Heart left ventricle (tissue), 16 donors: ENCODE measurements around the gene MTUS2. TPM values are rescaled to one million over a fixed set of nuclear protein-coding genes. Genes with fewer than 3 reads are reported as not detected.

Source experiments
- ATAC-seq, 4 donors: fragments of 200-7000 bp; cut with Tn5 transposase; one replicate each; pipeline ENCODE4 v1.9.1; 2020 to 2022; ENCODE audit warnings: moderate library complexity in 4 of 4, mild to moderate bottlenecking in 3 of 4, moderate number of reproducible peaks in 1 of 4
- DNase-seq, 5 donors: peaks; one replicate each; pipeline ENCODE4 v3.0.0-alpha.2; 2020
- H3K27ac ChIP-seq, 12 donors: fragments of 200-600 bp; sonication (generic) in 4 of 12; one replicate each; pipeline versions ENCODE4 v1.5.0 to v1.8.0; 2016 to 2022; ENCODE audit warnings: mild to moderate bottlenecking in 2 of 12
- H3K27me3 ChIP-seq, 9 donors: fragments of 200-600 bp; sonication (generic) in 2 of 9; one replicate each; pipeline versions ENCODE4 v1.5.1 to v1.8.0; 2016 to 2022; ENCODE audit warnings: mild to moderate bottlenecking in 3 of 9
- H3K36me3 ChIP-seq, 9 donors: fragments of 200-600 bp; sonication (generic) in 2 of 9; one replicate each; pipeline versions ENCODE4 v1.5.0 to v1.8.0; 2018 to 2022; ENCODE audit warnings: mild to moderate bottlenecking in 2 of 9
- H3K4me1 ChIP-seq, 12 donors: fragments of 200-600 bp; sonication (generic) in 4 of 12; one replicate each; pipeline versions ENCODE4 v1.5.0 to v1.8.0; 2016 to 2022; ENCODE audit warnings: mild to moderate bottlenecking in 3 of 12
- H3K4me3 ChIP-seq, 12 donors: fragments of 200-600 bp; sonication (generic) in 4 of 12; one replicate each; pipeline versions ENCODE4 v1.5.0 to v1.8.0; 2017 to 2022; ENCODE audit warnings: mild to moderate bottlenecking in 9 of 12, moderate library complexity in 4 of 12
- H3K9me3 ChIP-seq, 12 donors: fragments of 200-600 bp; sonication (generic) in 4 of 12; one replicate each; pipeline versions ENCODE4 v1.5.0 to v1.8.0; 2016 to 2022; ENCODE audit warnings: mild to moderate bottlenecking in 1 of 12
- POLR2A ChIP-seq, 2 donors: fragments of 450-650 bp; IDR thresholded peaks; one replicate each; pipeline ENCODE4 v1.6.1; 2017; ENCODE audit warnings: antibody characterized with exemption in 2 of 2, mild to moderate bottlenecking in 2 of 2, moderate library complexity in 2 of 2
- WGBS, 4 donors: extraction: QIAGEN DNeasy Blood & Tissue Kit in 2 of 4; methylation state at CpG; one replicate each; pipeline versions ENCODE4 v1.1.5 to v1.1.7; 2013 to 2018; 5-methylcytosine and 5-hydroxymethylcytosine counted together
- intact Hi-C, 10 donors: fragments of 100-400 bp; cut with DNase I; formaldehyde crosslinking; loops; one replicate each; pipeline versions ENCODE4 v1.11.1 to v1.14.2; 2022
- polyA plus RNA-seq, 2 donors: library from polyadenylated mRNA; stranded (reverse); fragments of 200-250 nt; gene quantifications; one replicate each; pipeline ENCODE4 v1.2.3, GENCODE V29; 2013
- total RNA-seq, 9 donors: library from RNA; depleted of rRNA in 2 of 9; stranded (reverse); fragments of >200 nt in 2 of 9; fragmentation: NEBNext Ultra II Directional in 3 of 9; extraction: Animal tissue kit (Norgen Biotek cat#: 25700) in 3 of 9; gene quantifications; one replicate each; pipeline versions ENCODE4 v1.1.0 to v1.2.4, GENCODE V29; 2016 to 2023
- TF ChIP-seq, protein P1 (sequence below), 12 donors: fragments of 200-600 bp; sonication (generic) in 4 of 12; IDR thresholded peaks; one replicate each; pipeline versions ENCODE4 v1.5.0 to v1.8.0; 2018 to 2022; ENCODE audit warnings: antibody characterized with exemption in 12 of 12, mild to moderate bottlenecking in 5 of 12
- donor health status: ischemic (EF 13 %, LVEDD 7.1; RV severe dilation, severe dysfunction).
- donor health status: healthy with polysubstance abuse.
- donor health status: DM: no; HTN: yes; CAD: no.
- donor health status: DM: no; HTN: no; CAD: no.
- donor health status: ischemic (EF 25% LVEDD 6.9; RV normal size, moderate dysfunction).
- donor health status: ischemic (EF 25% LVEDD 5.7; RV mildly dilated, moderate dysfunction).
- donor health status: healthy.
- donor health status: DM: yes; HTN: yes; CAD: no.
- donor health status: ischemic (EF 35%, LVEDD 5.7; RV mildly dilated, moderate dysfunction).
- donor health status: nonischemic (EF 11% LVEDD 7.7; RV severe dilation, severe dysfunction).
- donor health status: DM: yes; HTN: yes; CAD: no.
- donor health status: PGD.
- donor health status: ischemic (EF 29% LVEDD 5.4; RV normal size, mild dysfunction).
- donor health status: nonischemic (EF 23%, LVEDD 6.1; RV moderate dilation, normal function).

Gene MTUS2
- total and polyA plus RNA-seq, 11 donors: 28.7 to 174 (median 67.9) TPM

DNA sequence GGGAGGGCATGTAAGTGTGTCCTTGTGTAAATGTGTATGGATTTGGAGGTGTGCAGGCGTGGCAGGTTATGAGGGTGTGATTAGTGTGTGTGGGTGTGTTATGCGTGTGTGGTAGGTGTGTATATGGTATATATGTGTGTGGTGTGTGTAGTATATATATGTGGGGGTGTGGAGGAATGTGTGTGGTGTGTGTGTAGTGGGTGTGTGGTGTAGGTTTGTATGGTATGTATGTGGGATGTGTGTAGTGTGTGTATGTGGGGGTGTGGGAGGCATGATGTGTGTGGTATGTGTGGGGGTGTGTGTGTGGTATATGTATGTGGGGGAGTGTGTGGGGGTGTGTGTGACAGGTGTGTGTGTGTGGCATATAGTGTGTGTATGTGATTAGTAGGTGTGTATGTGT lies 671.1 kb downstream of the MTUS2 start:
- Histone ChIP-seq H3K4me1 (peaks cover 0 to 9% (median 2%) of the 10 kb centered on the region in 12 donors), H3K9me3 (no peaks in the 10 kb centered on the region), H3K27ac (no peak overlapping the region), H3K27me3 (peaks cover 0 to 6% (median 0%) of the 10 kb centered on the region in 9 donors), H3K4me3 (no peak overlapping the region), H3K36me3 (peaks cover 0 to 41% (median 0%) of the 10 kb centered on the region in 9 donors)
- DNase-seq: no peak
- TF ChIP-seq, protein P1, sequence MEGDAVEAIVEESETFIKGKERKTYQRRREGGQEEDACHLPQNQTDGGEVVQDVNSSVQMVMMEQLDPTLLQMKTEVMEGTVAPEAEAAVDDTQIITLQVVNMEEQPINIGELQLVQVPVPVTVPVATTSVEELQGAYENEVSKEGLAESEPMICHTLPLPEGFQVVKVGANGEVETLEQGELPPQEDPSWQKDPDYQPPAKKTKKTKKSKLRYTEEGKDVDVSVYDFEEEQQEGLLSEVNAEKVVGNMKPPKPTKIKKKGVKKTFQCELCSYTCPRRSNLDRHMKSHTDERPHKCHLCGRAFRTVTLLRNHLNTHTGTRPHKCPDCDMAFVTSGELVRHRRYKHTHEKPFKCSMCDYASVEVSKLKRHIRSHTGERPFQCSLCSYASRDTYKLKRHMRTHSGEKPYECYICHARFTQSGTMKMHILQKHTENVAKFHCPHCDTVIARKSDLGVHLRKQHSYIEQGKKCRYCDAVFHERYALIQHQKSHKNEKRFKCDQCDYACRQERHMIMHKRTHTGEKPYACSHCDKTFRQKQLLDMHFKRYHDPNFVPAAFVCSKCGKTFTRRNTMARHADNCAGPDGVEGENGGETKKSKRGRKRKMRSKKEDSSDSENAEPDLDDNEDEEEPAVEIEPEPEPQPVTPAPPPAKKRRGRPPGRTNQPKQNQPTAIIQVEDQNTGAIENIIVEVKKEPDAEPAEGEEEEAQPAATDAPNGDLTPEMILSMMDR (IDR thresholded peaks at IDR 0.05): no peak
- no peak for TF ChIP-seq POLR2A (IDR thresholded peaks at IDR 0.05)
- ATAC-seq: no peak
- intact Hi-C loops: no loop called here
- 48 to 78% (median 61%) methylated on average over 2 of the region's 2 CpGs for WGBS, 4 donors

DNA sequence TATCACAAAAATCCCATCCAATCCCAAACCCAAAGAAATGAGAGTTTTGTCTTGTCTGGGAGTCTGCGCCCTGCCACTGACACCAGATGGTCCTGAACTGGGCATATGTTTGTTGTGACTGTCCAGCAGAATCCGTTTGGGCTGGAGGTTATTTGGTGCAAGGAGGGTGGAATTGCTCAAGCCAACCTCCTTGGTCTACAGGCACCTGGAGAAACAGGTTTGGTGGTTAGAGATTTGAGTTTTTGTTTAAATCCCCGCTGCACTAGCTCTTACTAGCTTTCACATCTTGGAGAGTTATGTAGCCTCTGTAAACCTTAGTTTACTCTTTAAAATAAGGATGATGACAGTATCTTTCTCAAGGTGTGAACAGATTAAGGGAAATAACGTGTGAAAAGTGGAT lies 673.7 kb downstream of the MTUS2 start:
- intact Hi-C loops: no loop called here
- ATAC-seq (no peak), DNase-seq (no peak)
- no peak overlapping the region for H3K27ac ChIP-seq
- no peaks in the 10 kb centered on the region for H3K9me3 ChIP-seq
- TF ChIP-seq POLR2A (IDR thresholded peaks at IDR 0.05): no peak
- TF ChIP-seq, protein P1 (IDR thresholded peaks at IDR 0.05): no peak
- WGBS, 4 donors: 70 to 73% (median 71%) methylated on average over 4 of the region's 4 CpGs
- peaks cover 0 to 2% (median 0%) of the 10 kb centered on the region in 9 donors for H3K27me3 ChIP-seq
- H3K4me3 ChIP-seq: no peak overlapping the region
- peaks cover 0 to 51% (median 5%) of the 10 kb centered on the region in 9 donors for H3K36me3 ChIP-seq
- peaks cover 0 to 22% (median 13%) of the 10 kb centered on the region in 12 donors for H3K4me1 ChIP-seq

DNA sequence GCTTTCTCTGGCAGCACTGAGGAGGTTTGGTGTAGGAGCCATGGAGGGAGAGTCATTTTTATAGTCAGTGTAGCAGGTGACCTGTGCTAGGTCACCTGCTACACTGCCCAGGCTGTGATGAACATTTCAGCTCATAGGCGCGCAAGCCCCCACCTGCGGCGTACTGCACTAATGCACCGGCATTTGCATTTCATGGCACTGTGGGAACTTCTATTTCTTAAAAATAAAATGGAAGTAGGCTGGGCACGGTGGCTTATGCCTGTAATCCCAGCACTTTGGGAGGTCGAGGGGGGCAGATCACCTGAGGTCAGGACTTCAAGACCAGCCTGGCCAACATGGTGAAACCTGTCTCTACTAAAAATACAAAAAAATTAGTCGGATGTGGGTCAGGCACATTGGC lies 674.4 kb downstream of the MTUS2 start:
- no peak for TF ChIP-seq POLR2A (IDR thresholded peaks at IDR 0.05)
- TF ChIP-seq, protein P1 (IDR thresholded peaks at IDR 0.05): no peak
- H3K27ac ChIP-seq: no peak overlapping the region
- WGBS, 4 donors: 89 to 94% (median 94%) methylated on average over 8 of the region's 8 CpGs
- H3K4me3 ChIP-seq: no peak overlapping the region
- H3K36me3 ChIP-seq: peaks cover 0 to 51% (median 8%) of the 10 kb centered on the region in 9 donors
- no peaks in the 10 kb centered on the region for H3K9me3 ChIP-seq
- no peak for DNase-seq
- peaks cover 0 to 22% (median 13%) of the 10 kb centered on the region in 12 donors for H3K4me1 ChIP-seq
- no peak for ATAC-seq
- H3K27me3 ChIP-seq: no peaks in the 10 kb centered on the region
- intact Hi-C loops: no loop called here

DNA sequence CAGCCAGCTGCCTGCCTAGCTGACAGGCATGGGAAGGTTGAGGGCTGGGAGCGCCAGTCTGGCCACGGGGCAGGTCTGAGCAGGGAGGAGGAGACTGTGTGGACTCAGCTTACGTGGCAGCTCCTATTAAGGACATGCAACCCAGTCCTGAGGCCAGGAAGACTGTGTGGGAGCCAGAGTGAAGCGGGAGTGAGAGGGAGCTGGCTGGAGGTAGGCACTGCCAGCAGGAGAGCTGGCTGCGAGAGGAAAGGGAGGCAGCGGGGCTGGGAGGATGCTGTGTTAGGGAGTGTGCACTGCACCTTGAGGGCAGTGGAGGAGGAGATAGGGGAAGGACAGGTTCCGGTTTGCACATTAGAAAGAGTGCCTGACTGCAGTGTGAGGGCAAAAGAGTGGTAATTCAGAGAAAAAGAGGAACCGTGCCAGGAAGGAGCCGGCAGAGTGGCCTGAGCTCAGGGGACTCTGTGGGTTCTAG lies 676.1 kb downstream of the MTUS2 start:
- peak overlapping the region in 3 of 12 donors; percentile 13 to 22 (median 15) for H3K27ac ChIP-seq
- no peaks in the 10 kb centered on the region for H3K27me3 ChIP-seq
- no peak overlapping the region for H3K4me3 ChIP-seq
- H3K4me1 ChIP-seq: peaks cover 0 to 22% (median 13%) of the 10 kb centered on the region in 12 donors
- 37 to 45% (median 42%) methylated on average over 9 of the region's 9 CpGs for WGBS, 4 donors
- intact Hi-C loops: loop anchor here in 2 of 10 donors (2.0 to 5.0 kb wide), 2 partner anchors 27 to 346 kb away; no protein-coding TSS in a partner anchor
- TF ChIP-seq, protein P1 (IDR thresholded peaks at IDR 0.05): no peak
- no peak for TF ChIP-seq POLR2A (IDR thresholded peaks at IDR 0.05)
- H3K9me3 ChIP-seq: no peaks in the 10 kb centered on the region
- peak in 4 of 5 donors; percentile 38 to 82 (median 74) for DNase-seq
- H3K36me3 ChIP-seq: peaks cover 0 to 46% (median 8%) of the 10 kb centered on the region in 9 donors
- peak; percentile 74 to 91 (median 82) for ATAC-seq
